GM19463 (cell line): Measurements from ENCODE around the gene TNFRSF19.

Experiments
- ATAC-seq: cut with Tn5 transposase; IDR thresholded peaks from one replicate; pipeline ENCODE4 v1.9.1; 2021; ENCODE audit warnings: mild to moderate bottlenecking, moderate library complexity; ENCODE audit not compliant: unreplicated experiment

Gene TNFRSF19

DNA sequence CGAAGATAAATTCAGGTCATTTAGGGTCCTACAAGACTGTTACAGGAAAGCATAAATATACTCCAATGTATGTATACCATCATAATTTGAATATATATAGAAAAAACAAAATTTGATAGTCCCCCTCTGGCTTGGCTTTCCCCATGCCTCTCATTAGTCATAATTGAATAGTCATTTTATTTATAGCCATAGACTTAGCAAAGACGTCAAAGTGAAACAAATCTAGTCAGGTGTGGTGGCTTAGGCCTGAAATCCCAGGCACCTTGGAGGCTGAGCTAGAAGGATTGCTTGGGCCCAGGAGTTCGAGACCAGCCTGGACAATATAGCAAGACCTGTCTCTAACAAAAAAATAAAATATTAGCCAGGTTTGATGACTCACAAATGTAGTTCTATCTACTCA is 141.1 kb downstream of the TNFRSF19 start:
- no peak for ATAC-seq

DNA sequence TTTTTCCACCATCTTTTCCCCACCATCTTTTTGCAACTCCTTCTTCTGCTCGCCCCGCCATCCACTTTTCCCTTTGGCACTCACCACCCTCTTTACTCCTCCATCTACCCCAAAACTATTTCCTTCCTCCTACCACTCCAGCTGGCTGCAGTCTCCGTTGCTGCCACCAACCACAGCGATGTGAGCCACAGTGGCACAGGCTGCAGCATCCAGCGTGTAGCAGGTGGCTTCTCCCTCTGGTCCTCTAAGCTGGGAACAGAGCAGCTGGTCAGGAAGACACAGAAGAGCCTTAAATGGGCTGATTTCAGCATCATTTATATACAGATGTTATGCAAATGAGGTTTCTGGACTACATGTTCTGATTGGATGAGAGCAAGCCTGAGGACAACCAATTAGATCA is 144.5 kb downstream of the TNFRSF19 start:
- ATAC-seq, result no peak

DNA sequence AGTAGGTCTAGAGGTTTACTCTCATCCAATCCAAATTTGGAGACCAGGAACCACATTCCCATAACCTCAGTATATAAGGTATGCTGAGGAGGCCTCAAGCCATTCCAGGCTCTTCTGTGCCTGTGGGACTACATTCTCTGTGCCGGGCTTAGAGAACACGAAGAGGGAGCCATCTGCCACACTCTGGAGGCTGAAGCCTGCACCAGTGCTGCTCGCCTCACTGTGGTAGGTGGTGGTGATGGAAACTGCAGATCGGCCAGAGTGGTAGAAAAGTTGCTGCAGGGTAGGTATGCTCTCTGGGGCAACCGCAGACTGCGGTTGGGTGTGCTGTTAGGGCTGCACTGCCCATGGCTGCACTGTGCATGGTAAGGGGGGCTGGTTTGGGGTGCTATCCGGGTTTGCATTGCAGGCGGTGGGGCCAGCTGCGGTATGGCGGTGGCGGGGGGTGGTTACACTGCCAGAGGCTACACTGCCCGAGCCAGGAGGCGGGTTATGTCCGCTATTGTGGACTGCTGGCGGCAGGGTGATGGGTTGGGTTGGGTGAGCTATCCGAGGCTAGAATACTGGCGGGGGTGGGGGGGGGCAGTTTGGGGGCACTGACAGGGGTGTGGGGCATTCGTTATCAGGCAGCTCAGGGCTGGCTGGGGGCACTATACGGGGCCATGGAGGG is 145.0 kb downstream of the TNFRSF19 start:
- ATAC-seq, result no peak

DNA sequence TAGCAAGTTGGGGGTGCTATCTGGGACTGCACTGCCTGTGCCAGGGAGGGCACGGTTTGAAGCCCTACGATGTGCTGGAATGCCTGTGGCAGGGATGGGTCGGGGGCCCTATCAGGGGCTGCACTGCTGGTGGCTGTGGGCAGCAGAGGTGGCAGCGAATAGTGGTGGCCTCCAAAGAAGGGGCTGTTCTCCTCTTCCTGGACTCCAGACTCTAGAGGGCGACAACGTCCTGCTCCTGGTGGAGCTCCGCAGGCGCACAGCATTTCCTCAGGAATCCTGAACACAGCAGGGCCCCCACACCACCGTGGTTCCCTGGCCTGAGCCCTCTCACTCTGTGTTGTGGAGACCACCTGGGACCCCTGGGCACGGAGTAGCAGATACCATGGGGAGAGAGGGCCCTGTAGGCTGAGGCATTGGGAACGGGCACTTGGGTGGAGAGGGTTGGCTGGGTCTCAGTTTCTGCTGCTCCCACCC is 145.6 kb downstream of the TNFRSF19 start:
- ATAC-seq, result no peak

DNA sequence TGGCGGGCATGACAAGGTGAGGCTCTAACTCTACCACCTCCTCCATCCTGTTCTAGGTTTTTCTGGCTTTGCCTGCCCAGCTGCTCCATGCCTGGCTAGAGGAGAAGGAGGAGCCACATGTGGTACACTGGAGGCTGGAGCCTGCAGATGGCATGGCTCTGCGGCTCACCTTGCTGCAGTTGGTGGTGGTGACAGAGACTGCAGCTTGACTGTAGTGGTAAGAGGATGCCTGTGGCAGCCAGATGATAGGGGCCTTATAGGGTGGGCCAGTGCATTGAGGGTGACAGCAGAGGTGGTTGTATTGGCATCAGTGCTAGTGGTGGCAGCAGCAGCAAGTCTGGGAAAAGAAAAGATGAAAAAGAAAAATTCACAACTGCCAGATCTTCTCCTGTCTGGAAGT is 146.2 kb downstream of the TNFRSF19 start:
- no peak for ATAC-seq

DNA sequence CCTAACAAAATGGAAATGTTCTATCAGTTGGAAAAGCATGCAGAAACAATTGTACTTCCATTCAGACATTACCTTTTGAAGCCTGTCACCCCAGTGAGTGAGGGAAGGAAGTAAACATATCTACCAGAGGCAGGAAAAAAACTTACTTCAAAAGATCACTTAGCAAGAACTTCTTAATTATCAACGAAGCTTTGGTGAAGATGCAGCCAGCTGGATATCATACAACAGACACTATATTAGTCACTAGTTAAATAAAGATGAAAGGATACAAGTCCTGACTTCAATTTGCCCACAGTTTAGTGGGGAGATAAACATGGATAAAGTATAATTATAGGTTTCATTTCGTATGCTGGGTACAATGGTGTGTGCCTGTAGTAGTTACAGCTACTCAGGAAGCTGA is 148.8 kb downstream of the TNFRSF19 start:
- no peak for ATAC-seq

DNA sequence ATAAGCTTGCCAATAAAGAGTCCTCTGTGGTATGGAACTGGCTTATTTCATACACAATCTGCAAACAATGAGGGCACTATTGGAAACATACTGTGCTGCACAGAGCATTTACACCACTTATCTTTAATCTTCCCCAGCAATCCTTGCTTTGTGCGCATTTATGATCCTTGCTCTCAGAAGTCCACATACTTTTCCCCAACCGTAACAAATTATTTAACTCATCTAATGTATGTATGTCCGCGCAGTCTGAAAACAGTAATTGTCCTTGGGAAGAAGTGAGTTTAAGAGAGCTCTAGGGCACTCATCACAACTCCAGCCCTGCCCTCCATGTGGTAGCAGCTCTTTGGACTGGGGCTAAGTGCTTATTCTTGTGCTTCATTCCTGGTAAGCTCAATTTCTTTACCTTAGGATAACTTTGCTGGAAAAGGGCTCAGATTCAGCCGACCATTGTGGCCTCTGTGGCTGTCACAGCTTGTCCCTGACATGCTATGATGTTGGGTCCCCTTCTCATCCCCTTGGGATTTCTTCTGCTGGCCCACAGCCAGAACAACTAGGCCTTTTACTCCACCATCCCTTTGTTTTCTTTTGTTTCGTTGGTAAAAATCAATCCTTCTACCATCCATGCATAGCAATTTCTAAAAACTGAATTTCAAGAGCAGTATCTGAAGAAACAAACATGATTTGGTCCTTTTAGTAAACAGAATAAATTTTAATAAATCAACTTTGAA is 152.7 kb downstream of the TNFRSF19 start:
- ATAC-seq, result no peak

DNA sequence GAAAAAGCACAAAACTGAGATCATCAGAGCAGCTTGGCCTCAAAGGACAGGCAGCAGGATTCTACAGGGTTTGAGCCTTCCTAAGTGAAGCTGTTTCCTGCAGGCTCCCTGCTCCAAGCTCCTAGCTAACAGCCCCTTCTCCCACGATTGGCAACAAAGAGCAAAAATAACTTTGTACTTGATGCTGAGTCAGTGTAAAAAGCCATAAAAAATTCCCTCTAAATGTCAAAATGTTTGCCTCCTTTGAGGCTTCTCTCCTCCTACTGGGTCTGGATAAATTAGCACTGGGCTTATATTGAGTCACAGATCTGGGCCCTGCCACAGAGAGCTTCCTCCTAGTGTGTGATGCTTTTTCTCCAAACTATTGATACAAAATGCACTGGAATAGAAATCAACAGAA is 153.3 kb downstream of the TNFRSF19 start:
- no peak for ATAC-seq

DNA sequence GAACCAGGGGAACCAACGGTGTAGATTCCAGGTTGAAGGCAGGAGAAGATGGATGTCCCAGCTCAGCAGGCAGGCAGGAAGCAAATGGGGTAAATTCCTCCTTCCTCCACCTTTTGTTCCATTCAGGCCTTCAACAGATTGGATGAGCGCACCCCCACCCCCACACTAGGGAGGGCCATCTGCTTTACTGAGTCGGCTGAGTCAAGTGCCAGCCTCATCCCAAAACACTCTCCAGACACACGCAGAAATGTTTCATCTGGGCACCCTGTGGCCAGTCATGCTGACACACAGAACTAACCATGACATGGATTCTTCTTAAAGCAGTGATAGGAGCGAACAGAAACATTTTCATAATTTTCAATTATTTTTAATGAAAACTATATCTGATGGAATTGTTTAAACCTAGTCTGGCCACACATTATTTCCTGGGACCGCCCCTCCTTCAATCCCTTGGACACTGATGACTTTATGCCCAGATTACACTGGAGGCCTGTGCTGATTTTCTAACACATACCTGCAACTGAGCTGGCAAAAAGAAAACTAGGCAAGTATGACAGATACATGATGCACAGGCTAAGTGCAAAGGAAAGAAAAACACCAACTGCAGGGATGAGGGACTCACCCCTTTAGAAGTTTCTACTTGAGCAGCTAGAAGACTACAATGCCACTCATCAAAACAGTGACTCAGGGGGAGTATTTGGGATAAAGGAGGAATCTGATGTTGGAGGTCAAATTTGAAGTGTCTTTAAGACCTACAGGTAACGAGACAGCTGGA is 154.2 kb downstream of the TNFRSF19 start:
- ATAC-seq, result no peak
